K562 (cell line): Measurements from ENCODE around the gene SEMA6C. TPM values are rescaled to one million over a fixed set of nuclear protein-coding genes. Genes with fewer than 3 reads are reported as not detected.
A peak's percentile ranks its signal among the peaks of the same experiment; 100 is the strongest.

Source experiments
- BCL6 ChIP-seq: fragments of 250-450 bp; sonication (Bioruptor Pico); IDR thresholded peaks from 2 replicates; pipeline ENCODE4 v1.4.0; 2020
- BRD4 ChIP-seq: fragments of 200-600 bp; sonication (generic); IDR thresholded peaks from 2 replicates; pipeline ENCODE4 v1.6.1; 2017; ENCODE audit warnings: inconsistent platforms
- COPS2 ChIP-seq: fragments of 450-650 bp; conservative IDR thresholded peaks from 2 replicates; pipeline ENCODE4 v1.6.1; 2016; ENCODE audit warnings: mild to moderate bottlenecking, moderate library complexity
- DMBX1 ChIP-seq: fragments of 250-450 bp; sonication (Bioruptor Pico); IDR thresholded peaks from 2 replicates; pipeline ENCODE4 v1.8.0; 2022; ENCODE audit warnings: inconsistent platforms, mild to moderate bottlenecking, moderate library complexity, borderline replicate concordance
- E2F3 ChIP-seq: fragments of 250-450 bp; sonication (Bioruptor Pico); IDR thresholded peaks from 2 replicates; pipeline ENCODE4 v1.4.0; 2020; ENCODE audit warnings: mild to moderate bottlenecking
- FOXO4 ChIP-seq: fragments of 450-650 bp; formaldehyde crosslinking; IDR thresholded peaks from 2 replicates; pipeline ENCODE4 v1.4.0; 2020; ENCODE audit warnings: mild to moderate bottlenecking, moderate library complexity
- GMEB1 ChIP-seq: fragments of 250-450 bp; sonication (Bioruptor Pico); IDR thresholded peaks from 2 replicates; pipeline ENCODE4 v1.4.0; 2020; ENCODE audit warnings: mild to moderate bottlenecking
- L3MBTL2 ChIP-seq: fragments of 450-650 bp; IDR thresholded peaks from 2 replicates; pipeline ENCODE4 v1.6.1; 2016; ENCODE audit warnings: mild to moderate bottlenecking, moderate library complexity
- MBD2 ChIP-seq: sonication (generic); IDR thresholded peaks from 2 replicates; pipeline ENCODE4 v1.6.1; 2016; ENCODE audit warnings: low read depth, borderline replicate concordance
- NCOA6 ChIP-seq: fragments of 450-650 bp; IDR thresholded peaks from 2 replicates; pipeline ENCODE4 v1.6.1; 2017; ENCODE audit warnings: mild to moderate bottlenecking
- NKRF ChIP-seq: fragments of 450-650 bp; IDR thresholded peaks from 2 replicates; pipeline ENCODE4 v1.6.1; 2016; ENCODE audit warnings: borderline replicate concordance
- PREB ChIP-seq: sonication (generic); formaldehyde crosslinking; IDR thresholded peaks from 2 replicates; pipeline ENCODE4 v1.8.1; 2023; ENCODE audit warnings: mild to moderate bottlenecking, missing genetic modification reagents
- RERE ChIP-seq: sonication (generic); formaldehyde crosslinking; IDR thresholded peaks from 2 replicates; pipeline ENCODE4 v1.8.0; 2023; ENCODE audit warnings: missing genetic modification reagents, mild to moderate bottlenecking, borderline replicate concordance
- SIRT6 ChIP-seq: IDR thresholded peaks from one replicate; pipeline ENCODE4 v1.6.1; 2012; ENCODE audit warnings: low read depth, mild to moderate bottlenecking, control low read depth, inconsistent platforms, low read length, moderate library complexity
- SMARCC2 ChIP-seq: fragments of 450-650 bp; IDR thresholded peaks from 2 replicates; pipeline ENCODE4 v1.6.1; 2017; ENCODE audit warnings: antibody characterized with exemption, moderate library complexity, mild to moderate bottlenecking, low read depth
- TCF7L2 ChIP-seq: fragments of 150-350 bp; IDR thresholded peaks from 2 replicates; pipeline ENCODE4 v1.6.1; 2016; ENCODE audit warnings: low read depth, mild to moderate bottlenecking, low read length, moderate library complexity
- ZNF431 ChIP-seq: sonication (generic); formaldehyde crosslinking; IDR thresholded peaks from 2 replicates; pipeline ENCODE4 v1.8.0; 2022; ENCODE audit warnings: mild to moderate bottlenecking, missing genetic modification reagents
- ZNF778 ChIP-seq: fragments of 450-650 bp; formaldehyde crosslinking; IDR thresholded peaks from 2 replicates; pipeline ENCODE4 v1.4.0; 2020; ENCODE audit warnings: mild to moderate bottlenecking, moderate library complexity
- polyA plus RNA-seq, 8 experiments: library from polyadenylated mRNA; depleted of rRNA in 4 of 8; stranded (reverse) in 5 of 8; unstranded in 3 of 8; fragments of >200 nt; fragmentation: Nextera tagmentation in 2 of 8; fragmentation: Illumina TruSeq in 1 of 8; extraction: Ambion mirVana in 2 of 8; extraction: Trizol in 1 of 8; gene quantifications; 2 replicates each; pipeline versions ENCODE4 v1.2.1 to v1.2.3, GENCODE V29; 2011 to 2014; ENCODE audit warnings: inconsistent platforms in 1 of 8, missing spikeins in 1 of 8
- total RNA-seq, 7 experiments: library from RNA; depleted of rRNA in 6 of 7; stranded (reverse); fragments of >200 nt in 6 of 7; fragmentation: Illumina TruSeq in 2 of 7; extraction: Trizol in 2 of 7; gene quantifications; 2 replicates each; pipeline versions ENCODE4 v1.2.1 to v1.2.3, GENCODE V29; 2011 to 2021; ENCODE audit warnings: low replicate concordance in 1 of 7

Gene SEMA6C
- total and polyA plus RNA-seq, 9 of the 15 experiments (the other 6 are each of a cell fraction or from before 2014, with no cell fraction given): 0.03 to 4.6 (median 0.95) TPM

GRCh38 chr1:151165281-151165737, 18.9 kb upstream of the SEMA6C start (continued):
- TF ChIP-seq RERE (CRISPR knock-in tag) (no peak), SIRT6 (no peak), COPS2 (no peak), TCF7L2 (no peak; the same call in 1 of the 2 replicates), ZNF431 (no peak), BRD4 (no peak), E2F3 (no peak; the same call in 1 of the 2 replicates), GMEB1 (no peak), PREB (CRISPR knock-in tag) (no peak), MBD2 (no peak), ZNF778 (CRISPR knock-in tag) (no peak), NKRF (peak; percentile 44; the same call in 1 of the 2 replicates), SMARCC2 (no peak), NCOA6 (no peak), DMBX1 (CRISPR knock-in tag) (no peak), FOXO4 (CRISPR knock-in tag) (no peak), BCL6 (no peak), L3MBTL2 (no peak)
